GM06990 (cell line): ENCODE results near the gene VSTM2B.

ENCODE experiments used
- DNase-seq: peaks from one replicate; pipeline ENCODE4 v3.0.0-alpha.2; 2011; ENCODE audit not compliant: insufficient read length; ENCODE audit errors: extremely low read depth
- H3K27me3 ChIP-seq: replicated peaks from 2 replicates; pipeline ENCODE4 v1.6.0; 2011; ENCODE audit warnings: low read length; ENCODE audit not compliant: control insufficient read depth, insufficient read depth
- H3K36me3 ChIP-seq: 2 replicates; pipeline ENCODE4 v1.5.1; 2011; ENCODE audit warnings: low read length; ENCODE audit not compliant: control insufficient read depth, insufficient read depth
- H3K4me3 ChIP-seq: replicated peaks from 2 replicates; pipeline ENCODE4 v1.5.1; 2011; ENCODE audit warnings: low read depth, mild to moderate bottlenecking, control low read depth, low read length
- CTCF ChIP-seq: IDR thresholded peaks from 2 replicates; pipeline ENCODE4 v1.5.1; 2011; ENCODE audit warnings: low read length, control low read depth, mild to moderate bottlenecking, inconsistent platforms; ENCODE audit not compliant: insufficient read depth, poor library complexity, severe bottlenecking

VSTM2B gene

GRCh38 chr19:29563486-29564101 is 37.8 kb downstream of the VSTM2B start:
- Histone ChIP-seq H3K27me3 (no peaks in the 10 kb centered on the region), H3K36me3 (no peaks in the 10 kb centered on the region), H3K4me3 (no peak overlapping the region)
- no peak for TF ChIP-seq CTCF
- DNase-seq = no peak

- TF ChIP-seq CTCF = no peak
- H3K36me3 ChIP-seq = no peaks in the 10 kb centered on the region
- H3K27me3 ChIP-seq = no peaks in the 10 kb centered on the region; the same call in 1 of the 2 replicates
- no peak for DNase-seq
- H3K4me3 ChIP-seq = no peak overlapping the region
Observed at GRCh38 chr19:29564574-29565005, 38.8 kb downstream of the VSTM2B start.

GRCh38 chr19:29565171-29565570 is 39.4 kb downstream of the VSTM2B start:
- no peak for DNase-seq
- no peaks in the 10 kb centered on the region for H3K36me3 ChIP-seq
- no peak for TF ChIP-seq CTCF
- H3K27me3 ChIP-seq = no peaks in the 10 kb centered on the region; the same call in 1 of the 2 replicates
- H3K4me3 ChIP-seq = no peak overlapping the region

GRCh38 chr19:29566496-29567054 is 40.8 kb downstream of the VSTM2B start:
- Histone ChIP-seq H3K27me3 (no peaks in the 10 kb centered on the region; the same call in 1 of the 2 replicates), H3K4me3 (no peak overlapping the region), H3K36me3 (no peaks in the 10 kb centered on the region)
- TF ChIP-seq CTCF = no peak
- no peak for DNase-seq

- no peak for DNase-seq
- H3K4me3 ChIP-seq = no peak overlapping the region
- no peak for TF ChIP-seq CTCF
- H3K36me3 ChIP-seq = no peaks in the 10 kb centered on the region
- H3K27me3 ChIP-seq = no peaks in the 10 kb centered on the region; the same call in 1 of the 2 replicates
Observed at GRCh38 chr19:29567366-29567915, 41.6 kb downstream of the VSTM2B start.
